Activated naive CD8-positive, alpha-beta T cell treated with anti-CD3 and anti-CD28 coated beads for 36 hours (primary cell): ENCODE results near the gene TMEM140. TPM values are rescaled to one million over a fixed set of nuclear protein-coding genes. Genes with fewer than 3 reads are reported as not detected.

Source experiments
- DNase-seq: peaks from one replicate; pipeline ENCODE4 v3.0.0; 2021
- H3K27ac Mint-ChIP-seq: one replicate; pipeline ENCODE4 v1.8.0; 2022; ENCODE audit warnings: mild to moderate bottlenecking, moderate library complexity, mixed read lengths
- H3K27me3 Mint-ChIP-seq: one replicate; pipeline ENCODE4 v1.8.0; 2022; ENCODE audit warnings: mild to moderate bottlenecking, mixed read lengths
- H3K36me3 Mint-ChIP-seq: one replicate; pipeline ENCODE4 v1.8.0; 2021; ENCODE audit warnings: mild to moderate bottlenecking, mixed read lengths
- H3K4me1 Mint-ChIP-seq: one replicate; pipeline ENCODE4 v1.8.0; 2021; ENCODE audit warnings: mixed read lengths
- H3K4me3 Mint-ChIP-seq: one replicate; pipeline ENCODE4 v1.8.0; 2022; ENCODE audit warnings: mild to moderate bottlenecking, moderate library complexity, mixed read lengths
- H3K9me3 Mint-ChIP-seq: one replicate; pipeline ENCODE4 v1.8.0; 2022; ENCODE audit warnings: mixed read lengths
- total RNA-seq, 2 experiments: library from RNA; stranded (reverse); gene quantifications; one replicate each; pipeline ENCODE4 v1.2.3, GENCODE V29; 2021

Gene TMEM140
- total RNA-seq, 2 experiments from 2014 or later: 12.7 to 12.8 TPM

- no peaks in the 10 kb centered on the region for H3K27me3 Mint-ChIP-seq
- no peaks in the 10 kb centered on the region for H3K9me3 Mint-ChIP-seq
- no peak for DNase-seq
- peaks cover 45% of the 10 kb centered on the region for H3K36me3 Mint-ChIP-seq
- no peak overlapping the region for H3K4me3 Mint-ChIP-seq
- no peaks in the 10 kb centered on the region for H3K4me1 Mint-ChIP-seq
- H3K27ac Mint-ChIP-seq: no peak overlapping the region
Measured at GRCh38 chr7:135189961-135190360, 42.1 kb downstream of the TMEM140 start.

- DNase-seq: no peak
- Mint-ChIP-seq H3K4me1 (no peaks in the 10 kb centered on the region), H3K36me3 (peaks cover 38% of the 10 kb centered on the region), H3K9me3 (no peaks in the 10 kb centered on the region), H3K4me3 (no peak overlapping the region), H3K27ac (no peak overlapping the region), H3K27me3 (no peaks in the 10 kb centered on the region)
Measured at GRCh38 chr7:135190703-135191102, 42.8 kb downstream of the TMEM140 start.

- Mint-ChIP-seq H3K27me3 (no peaks in the 10 kb centered on the region), H3K36me3 (peaks cover 30% of the 10 kb centered on the region), H3K4me3 (no peak overlapping the region), H3K9me3 (no peaks in the 10 kb centered on the region), H3K27ac (no peak overlapping the region), H3K4me1 (no peaks in the 10 kb centered on the region)
- no peak for DNase-seq
Measured at GRCh38 chr7:135192914-135193536, 45.2 kb downstream of the TMEM140 start.

DNA sequence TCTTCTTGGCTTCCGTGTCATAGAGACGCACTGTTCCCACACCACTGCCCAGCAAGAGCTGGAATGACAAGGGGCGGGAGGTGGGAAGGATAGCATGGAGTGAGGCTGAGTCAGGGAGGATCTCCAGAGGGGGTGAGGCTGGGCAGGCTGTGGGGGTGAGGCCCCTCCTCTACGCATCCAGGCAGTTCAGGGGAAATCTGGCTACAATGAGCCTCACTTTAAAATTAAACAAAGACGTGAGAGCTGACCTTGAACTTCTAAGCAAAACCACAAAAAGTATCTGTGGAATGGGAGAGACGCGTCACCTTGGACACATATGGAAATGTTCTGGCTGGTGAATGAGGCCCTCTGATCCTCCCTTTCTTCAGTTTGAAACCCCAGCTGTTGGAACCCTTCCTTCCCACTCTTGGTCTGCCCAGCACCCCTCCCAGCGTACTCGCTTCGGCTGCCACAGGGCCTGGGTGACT lies 45.8 kb downstream of the TMEM140 start:
- Mint-ChIP-seq H3K27ac (no peak overlapping the region), H3K4me1 (peaks cover 2% of the 10 kb centered on the region), H3K36me3 (peaks cover 30% of the 10 kb centered on the region), H3K4me3 (no peak overlapping the region), H3K9me3 (no peaks in the 10 kb centered on the region), H3K27me3 (no peaks in the 10 kb centered on the region)
- no peak for DNase-seq

- Mint-ChIP-seq H3K4me1 (peaks cover 2% of the 10 kb centered on the region), H3K27me3 (no peaks in the 10 kb centered on the region), H3K9me3 (no peaks in the 10 kb centered on the region), H3K27ac (no peak overlapping the region), H3K36me3 (peaks cover 30% of the 10 kb centered on the region), H3K4me3 (no peak overlapping the region)
- DNase-seq: no peak
Measured at GRCh38 chr7:135194494-135195095, 46.7 kb downstream of the TMEM140 start.

GRCh38 chr7:135195156-135195555 lies 47.3 kb downstream of the TMEM140 start:
- no peak for DNase-seq
- peaks cover 30% of the 10 kb centered on the region for H3K36me3 Mint-ChIP-seq
- peaks cover 2% of the 10 kb centered on the region for H3K4me1 Mint-ChIP-seq
- no peak overlapping the region for H3K4me3 Mint-ChIP-seq
- no peak overlapping the region for H3K27ac Mint-ChIP-seq
- H3K27me3 Mint-ChIP-seq: no peaks in the 10 kb centered on the region
- no peaks in the 10 kb centered on the region for H3K9me3 Mint-ChIP-seq

GRCh38 chr7:135195968-135196629 lies 48.2 kb downstream of the TMEM140 start:
- peaks cover 2% of the 10 kb centered on the region for H3K4me1 Mint-ChIP-seq
- H3K4me3 Mint-ChIP-seq: no peak overlapping the region
- DNase-seq: no peak
- H3K36me3 Mint-ChIP-seq: peaks cover 25% of the 10 kb centered on the region
- H3K9me3 Mint-ChIP-seq: no peaks in the 10 kb centered on the region
- H3K27me3 Mint-ChIP-seq: no peaks in the 10 kb centered on the region
- H3K27ac Mint-ChIP-seq: no peak overlapping the region

DNA sequence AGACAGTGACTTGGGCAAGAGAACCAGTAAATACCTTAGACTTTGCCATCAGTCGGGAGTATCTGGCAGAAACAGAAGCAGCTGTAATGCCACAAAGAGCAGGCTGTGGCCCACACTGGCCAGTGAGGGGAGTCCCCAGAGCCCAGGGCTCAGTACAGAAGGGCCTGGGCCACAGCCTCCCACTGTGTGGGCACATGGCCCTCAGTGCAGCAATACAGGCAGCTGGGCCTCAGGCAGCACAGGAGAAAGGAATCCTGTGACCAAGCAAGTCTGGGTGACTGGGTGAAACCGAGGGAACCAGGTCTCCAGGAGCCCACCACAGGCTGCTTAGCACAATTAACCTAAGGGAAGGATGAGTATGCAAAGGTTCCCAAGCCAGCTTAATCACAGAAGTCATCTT lies 49.5 kb downstream of the TMEM140 start:
- Mint-ChIP-seq H3K27me3 (no peaks in the 10 kb centered on the region), H3K9me3 (no peaks in the 10 kb centered on the region), H3K4me3 (no peak overlapping the region), H3K27ac (no peak overlapping the region), H3K4me1 (peaks cover 8% of the 10 kb centered on the region), H3K36me3 (peaks cover 27% of the 10 kb centered on the region)
- no peak for DNase-seq

DNA sequence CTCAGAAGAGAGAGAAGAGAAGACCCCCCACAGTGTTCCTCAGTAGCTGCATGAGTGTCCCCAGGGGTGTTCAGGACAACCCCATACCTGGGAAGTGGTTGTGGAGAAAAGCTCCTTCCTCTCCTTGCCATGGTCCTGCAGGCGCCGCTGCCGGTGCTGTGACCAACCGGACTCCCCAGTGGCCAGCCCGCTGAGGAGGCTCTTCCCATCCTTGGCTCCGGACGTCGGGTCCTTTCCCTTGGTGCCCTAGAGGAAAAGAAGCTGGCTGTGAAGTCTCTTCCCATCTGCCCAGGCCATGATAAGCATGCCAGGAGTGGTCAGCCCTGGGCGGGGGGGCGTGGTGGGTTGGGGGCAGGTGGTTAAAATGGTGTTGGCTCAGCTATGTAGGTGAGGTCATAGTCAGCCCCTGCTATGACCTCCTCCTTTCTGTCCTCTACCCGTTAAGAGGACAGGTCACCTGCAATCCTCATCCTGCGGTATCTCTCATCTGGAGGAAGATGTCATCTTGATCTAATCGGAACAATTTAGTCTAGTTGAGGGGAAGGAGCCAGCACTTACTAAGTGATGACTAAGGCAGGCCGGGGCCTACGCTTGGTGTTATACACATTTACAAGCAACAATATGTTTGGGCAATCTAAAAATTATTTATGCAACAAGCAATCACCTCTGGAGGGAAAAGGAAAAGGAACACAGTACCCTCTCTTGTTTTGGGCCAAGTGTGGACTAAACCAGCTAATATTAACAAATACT lies 50.2 kb downstream of the TMEM140 start:
- Mint-ChIP-seq H3K27ac (no peak overlapping the region), H3K9me3 (no peaks in the 10 kb centered on the region), H3K4me3 (no peak overlapping the region), H3K36me3 (peaks cover 25% of the 10 kb centered on the region), H3K27me3 (no peaks in the 10 kb centered on the region), H3K4me1 (peaks cover 12% of the 10 kb centered on the region)
- DNase-seq: no peak

DNA sequence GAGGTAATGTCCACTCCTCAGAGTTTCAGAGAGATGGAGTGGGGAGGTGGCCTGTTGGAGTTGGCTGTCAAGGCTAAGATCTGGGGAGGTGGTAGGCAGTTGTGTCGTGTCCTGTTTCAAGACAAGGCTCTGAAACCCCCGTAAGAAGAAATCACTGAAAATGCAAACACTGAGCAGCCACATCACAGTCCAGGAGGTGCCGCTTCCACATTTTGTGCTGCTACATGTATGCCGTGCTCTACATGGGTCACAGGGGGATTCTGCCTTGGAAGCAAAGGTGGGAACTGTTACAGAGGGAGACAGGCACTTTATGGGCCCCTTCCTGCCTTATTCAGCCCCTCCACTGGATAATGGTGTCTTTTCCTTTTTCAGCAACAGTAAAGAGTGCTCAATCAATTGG lies 51.6 kb downstream of the TMEM140 start:
- Mint-ChIP-seq H3K27me3 (no peaks in the 10 kb centered on the region), H3K4me1 (peaks cover 18% of the 10 kb centered on the region), H3K36me3 (peaks cover 30% of the 10 kb centered on the region), H3K9me3 (no peaks in the 10 kb centered on the region), H3K27ac (no peak overlapping the region), H3K4me3 (no peak overlapping the region)
- no peak for DNase-seq

GRCh38 chr7:135200821-135201331 lies 53.0 kb downstream of the TMEM140 start:
- H3K4me1 Mint-ChIP-seq: peaks cover 21% of the 10 kb centered on the region
- H3K4me3 Mint-ChIP-seq: no peak overlapping the region
- H3K27ac Mint-ChIP-seq: no peak overlapping the region
- peaks cover 35% of the 10 kb centered on the region for H3K36me3 Mint-ChIP-seq
- no peak for DNase-seq
- H3K9me3 Mint-ChIP-seq: no peaks in the 10 kb centered on the region
- no peaks in the 10 kb centered on the region for H3K27me3 Mint-ChIP-seq

DNA sequence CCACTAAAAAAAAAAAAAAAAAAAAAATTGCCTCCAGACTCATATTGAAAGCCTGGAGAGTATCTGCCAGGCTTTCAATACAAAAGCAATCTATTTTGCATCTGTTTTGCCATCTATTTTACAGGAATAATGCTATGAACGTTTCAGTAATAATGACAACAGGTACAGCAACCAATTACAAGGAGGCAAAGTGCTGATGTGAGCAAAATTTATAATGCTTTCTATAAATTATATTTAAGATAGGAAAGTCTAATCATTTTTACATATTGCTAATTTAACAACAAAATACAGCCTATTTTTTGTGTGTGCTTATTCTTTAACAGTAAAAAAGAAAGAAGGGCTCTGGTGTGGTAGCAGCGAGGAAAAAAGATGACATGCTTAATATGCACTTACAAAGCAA lies 53.5 kb downstream of the TMEM140 start:
- DNase-seq: no peak
- Mint-ChIP-seq H3K4me3 (no peak overlapping the region), H3K27ac (no peak overlapping the region), H3K27me3 (no peaks in the 10 kb centered on the region), H3K36me3 (peaks cover 34% of the 10 kb centered on the region), H3K9me3 (no peaks in the 10 kb centered on the region), H3K4me1 (peaks cover 26% of the 10 kb centered on the region)

DNA sequence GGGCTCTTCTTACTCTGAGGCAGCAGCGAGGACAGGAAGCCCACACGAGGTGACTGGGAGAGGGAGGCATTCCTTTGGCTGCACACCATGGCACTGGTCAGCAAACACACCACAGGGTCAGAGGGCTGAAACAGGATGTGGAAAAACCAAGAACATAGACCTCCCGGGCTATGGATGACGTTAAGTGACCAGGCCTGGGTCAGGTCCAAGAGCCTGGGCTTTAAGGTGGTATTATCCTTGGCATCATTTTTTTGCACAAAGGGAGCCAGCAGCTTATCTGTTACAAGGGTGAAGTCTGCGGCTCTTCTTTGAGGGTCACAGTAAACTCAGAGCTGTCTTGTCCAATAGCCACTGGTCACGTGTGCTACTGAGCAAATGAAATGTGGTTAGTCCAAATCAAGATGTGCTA lies 56.5 kb downstream of the TMEM140 start:
- Mint-ChIP-seq H3K9me3 (no peaks in the 10 kb centered on the region), H3K36me3 (peaks cover 25% of the 10 kb centered on the region), H3K4me1 (peaks cover 48% of the 10 kb centered on the region), H3K27me3 (no peaks in the 10 kb centered on the region), H3K4me3 (no peak overlapping the region), H3K27ac (no peak overlapping the region)
- no peak for DNase-seq

- H3K4me1 Mint-ChIP-seq: peaks cover 53% of the 10 kb centered on the region
Measured at GRCh38 chr7:135204876-135205275, 57.0 kb downstream of the TMEM140 start.

DNA sequence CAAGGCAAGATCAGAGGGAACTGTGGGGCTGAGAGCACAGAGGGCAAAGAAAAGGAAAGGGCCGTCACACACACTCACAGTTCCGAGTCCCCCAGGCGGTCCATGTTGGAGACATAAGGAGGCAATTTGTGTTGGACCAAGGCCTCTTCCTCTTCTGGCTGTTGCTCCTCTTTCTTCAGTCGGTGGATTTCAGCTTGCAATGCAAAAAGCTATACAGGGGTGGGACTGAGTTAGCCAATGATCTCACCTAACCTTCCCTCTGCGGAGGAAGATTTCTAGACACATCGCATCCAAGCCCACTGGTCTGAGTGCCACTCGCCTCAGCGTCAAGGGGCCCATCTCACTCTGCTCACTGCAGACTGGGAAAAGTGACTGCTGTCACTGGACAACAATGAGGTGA lies 58.0 kb downstream of the TMEM140 start:
- H3K36me3 Mint-ChIP-seq: peaks cover 23% of the 10 kb centered on the region
- H3K4me1 Mint-ChIP-seq: peaks cover 60% of the 10 kb centered on the region
- H3K27ac Mint-ChIP-seq: no peak overlapping the region
- DNase-seq: no peak
- no peaks in the 10 kb centered on the region for H3K27me3 Mint-ChIP-seq
- H3K4me3 Mint-ChIP-seq: no peak overlapping the region
- H3K9me3 Mint-ChIP-seq: no peaks in the 10 kb centered on the region

More at GRCh38 chr7:135204876-135205275, 57.0 kb downstream of the TMEM140 start:
- peaks cover 23% of the 10 kb centered on the region for H3K36me3 Mint-ChIP-seq
- H3K9me3 Mint-ChIP-seq: no peaks in the 10 kb centered on the region
- no peak overlapping the region for H3K27ac Mint-ChIP-seq
- no peak for DNase-seq
- no peak overlapping the region for H3K4me3 Mint-ChIP-seq
- H3K27me3 Mint-ChIP-seq: no peaks in the 10 kb centered on the region
